H1 (cell line): Measurements from ENCODE around the gene DYNLRB1. TPM values are rescaled to one million over a fixed set of nuclear protein-coding genes. Genes with fewer than 3 reads are reported as not detected.

ENCODE experiments used
- CHD1 ChIP-seq: IDR thresholded peaks from 2 replicates; pipeline ENCODE4 v1.6.1; 2012; ENCODE audit warnings: low read depth, low read length, improper control_type of control experiment
- KDM1A ChIP-seq: fragments of 200-600, 300-600 bp; sonication (generic); IDR thresholded peaks from 2 replicates; pipeline ENCODE4 v1.7.1; 2016; ENCODE audit warnings: mild to moderate bottlenecking, low read length, borderline replicate concordance
- RBBP5 ChIP-seq: IDR thresholded peaks from 2 replicates; pipeline ENCODE4 v1.7.1; 2012; ENCODE audit warnings: low read depth, mild to moderate bottlenecking, inconsistent platforms, low read length, moderate library complexity, borderline replicate concordance
- SUZ12 ChIP-seq: fragments of 200-600 bp; sonication (generic); IDR thresholded peaks from 2 replicates; pipeline ENCODE4 v1.6.1; 2012; ENCODE audit warnings: mild to moderate bottlenecking, inconsistent platforms, low read length, moderate library complexity, mixed read lengths
- polyA plus RNA-seq, 7 experiments: library from polyadenylated mRNA; depleted of rRNA in 3 of 7; stranded (reverse) in 5 of 7; unstranded in 2 of 7; fragments of >200 nt in 5 of 7; fragments of 200-250 nt in 2 of 7; gene quantifications; 1 replicate in 5 of 7; 2 replicates in 1 of 7; 4 replicates in 1 of 7; pipeline versions ENCODE4 v1.2.1 to v1.2.3, GENCODE V29; 2011 to 2013; ENCODE audit warnings: missing spikeins in 2 of 7, mixed read lengths in 2 of 7
- total RNA-seq: library from RNA; stranded (reverse); fragmentation: NEBNext Ultra II Directional; extraction: Animal tissue kit (Norgen Biotek cat#: 25700); gene quantifications from 2 replicates; pipeline ENCODE4 v1.2.1, GENCODE V29; 2021
- TF ChIP-seq, protein P1 (sequence below): IDR thresholded peaks from 2 replicates; pipeline ENCODE4 v1.6.1; 2012; ENCODE audit warnings: low read length, inconsistent platforms
- TF ChIP-seq, protein P2 (sequence below): IDR thresholded peaks from 2 replicates; pipeline ENCODE4 v1.6.1; 2011; ENCODE audit warnings: low read length, improper control_type of control experiment

DYNLRB1 gene
- total and polyA plus RNA-seq, 2 of the 8 experiments (the other 6 are each of a cell fraction or from before 2014, with no cell fraction given), result 109 to 214 TPM

DNA sequence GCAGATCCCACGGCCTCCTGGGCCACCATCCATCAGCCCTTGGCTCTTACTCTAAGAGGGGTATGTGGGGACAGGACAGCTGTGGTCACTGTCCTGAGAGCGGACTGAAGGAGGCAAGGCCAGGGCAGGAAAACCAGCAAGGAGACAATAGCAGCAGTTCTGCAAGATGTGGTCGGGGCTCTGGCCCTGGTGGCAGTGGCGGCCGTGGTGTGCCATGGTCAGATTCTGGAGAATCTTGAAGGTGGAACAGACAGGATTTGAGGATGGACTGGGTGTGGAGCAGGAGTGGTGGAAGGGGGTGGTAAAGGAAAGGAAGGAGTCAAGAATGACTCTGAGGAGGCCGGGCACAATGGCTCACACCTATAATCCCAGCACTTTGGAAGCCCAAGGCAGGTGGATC lies 36.3 kb downstream of the DYNLRB1 start (continued):
- TF ChIP-seq, protein P1, sequence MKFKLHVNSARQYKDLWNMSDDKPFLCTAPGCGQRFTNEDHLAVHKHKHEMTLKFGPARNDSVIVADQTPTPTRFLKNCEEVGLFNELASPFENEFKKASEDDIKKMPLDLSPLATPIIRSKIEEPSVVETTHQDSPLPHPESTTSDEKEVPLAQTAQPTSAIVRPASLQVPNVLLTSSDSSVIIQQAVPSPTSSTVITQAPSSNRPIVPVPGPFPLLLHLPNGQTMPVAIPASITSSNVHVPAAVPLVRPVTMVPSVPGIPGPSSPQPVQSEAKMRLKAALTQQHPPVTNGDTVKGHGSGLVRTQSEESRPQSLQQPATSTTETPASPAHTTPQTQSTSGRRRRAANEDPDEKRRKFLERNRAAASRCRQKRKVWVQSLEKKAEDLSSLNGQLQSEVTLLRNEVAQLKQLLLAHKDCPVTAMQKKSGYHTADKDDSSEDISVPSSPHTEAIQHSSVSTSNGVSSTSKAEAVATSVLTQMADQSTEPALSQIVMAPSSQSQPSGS, result no peak
- TF ChIP-seq SUZ12, result no peak
- TF ChIP-seq KDM1A, result no peak
- TF ChIP-seq, protein P2, sequence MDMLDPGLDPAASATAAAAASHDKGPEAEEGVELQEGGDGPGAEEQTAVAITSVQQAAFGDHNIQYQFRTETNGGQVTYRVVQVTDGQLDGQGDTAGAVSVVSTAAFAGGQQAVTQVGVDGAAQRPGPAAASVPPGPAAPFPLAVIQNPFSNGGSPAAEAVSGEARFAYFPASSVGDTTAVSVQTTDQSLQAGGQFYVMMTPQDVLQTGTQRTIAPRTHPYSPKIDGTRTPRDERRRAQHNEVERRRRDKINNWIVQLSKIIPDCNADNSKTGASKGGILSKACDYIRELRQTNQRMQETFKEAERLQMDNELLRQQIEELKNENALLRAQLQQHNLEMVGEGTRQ, result no peak
- no peak for TF ChIP-seq CHD1
- no peak for TF ChIP-seq RBBP5
